DMS153 treated with DMSO at 0.1 percent for 48 hours (cell line): ENCODE measurements around the gene CLCNKB.

Experiments
- DNase-seq: peaks from one replicate; lab custom pipeline; 2025; ENCODE audit not compliant: unreplicated experiment; lab: John Stamatoyannopoulos, UW

The CLCNKB gene

DNA sequence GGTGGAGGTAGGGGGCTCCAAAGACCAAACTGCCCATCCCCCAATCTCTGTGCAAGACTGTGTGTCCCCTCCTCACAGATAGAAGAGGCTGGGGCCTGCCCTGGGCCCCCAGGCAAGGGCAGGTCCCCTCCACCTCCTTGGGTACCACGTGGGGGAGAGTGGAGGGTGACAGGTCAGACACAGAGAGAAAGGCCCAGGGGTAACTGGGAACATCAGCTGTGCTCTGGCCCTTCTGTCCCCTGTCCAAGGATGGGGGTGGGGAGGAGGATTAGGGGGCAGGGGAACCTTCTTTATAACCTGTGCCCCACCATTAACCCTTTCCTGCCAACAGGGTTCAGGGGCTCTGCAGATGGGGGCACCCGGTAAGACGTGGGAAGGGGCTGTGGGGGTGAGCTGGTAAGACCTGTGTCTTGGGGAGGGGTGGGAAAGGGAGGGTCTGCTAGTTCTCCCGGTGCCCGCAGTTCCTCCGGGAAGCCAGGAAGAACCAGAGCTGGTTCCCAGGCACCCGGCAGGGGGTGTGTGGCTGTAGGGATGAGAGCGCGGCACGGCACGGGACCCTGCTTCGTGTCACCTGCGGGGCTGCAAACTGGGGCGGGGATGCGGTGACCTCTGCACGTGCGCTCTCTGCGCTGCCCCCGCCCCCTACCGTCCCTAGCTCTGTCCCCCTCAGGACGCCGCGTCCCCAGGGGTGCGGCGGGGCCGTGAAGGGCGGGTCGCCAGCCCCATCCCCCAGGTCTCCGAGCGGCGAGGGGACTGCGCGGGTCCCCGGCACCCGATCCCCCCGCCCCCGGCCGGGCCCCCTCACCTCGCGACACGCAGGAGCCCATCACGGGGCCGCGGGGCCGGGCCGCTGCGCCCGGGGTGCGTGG lies 29.3 kb downstream of the CLCNKB start:
- no peak for DNase-seq

DNA sequence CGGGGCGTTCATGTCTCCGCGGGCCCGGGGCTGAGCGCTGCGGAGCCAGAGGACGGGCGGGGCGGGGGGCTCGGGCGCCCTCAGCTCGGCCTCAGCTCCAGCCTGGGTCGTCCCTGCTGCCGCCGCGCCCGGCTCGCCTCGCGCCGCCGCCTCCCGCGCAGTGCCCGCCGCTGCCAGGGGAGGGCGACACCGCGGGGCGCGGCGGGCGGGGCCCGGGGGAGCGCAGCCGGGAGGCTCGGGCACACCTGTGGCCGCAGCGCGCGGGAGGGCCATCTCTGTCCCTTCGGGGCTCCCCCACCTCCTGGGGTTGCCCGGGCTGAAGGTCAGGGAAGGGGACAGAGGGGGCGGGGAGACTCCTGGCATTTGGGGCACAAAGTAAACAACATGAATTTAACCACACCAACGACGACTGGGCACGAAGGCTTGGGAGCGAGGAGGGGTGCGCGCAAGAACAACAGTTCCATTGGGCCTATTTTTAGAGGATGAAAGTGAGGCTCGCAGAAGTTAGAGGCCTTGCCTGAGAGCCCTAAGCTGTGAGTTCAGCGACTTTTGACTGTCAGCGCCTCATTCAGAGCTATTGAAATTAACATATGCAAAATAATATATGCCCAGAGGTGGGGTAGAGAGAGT lies 30.0 kb downstream of the CLCNKB start, which contains the start of gene FAM131C:
Gene FAM131C (minus strand): TSS at position 162 of the 630 bp plus-strand sequence. CDS start 209 bp downstream, outside the sequence.
- DNase-seq, result no peak

DNA sequence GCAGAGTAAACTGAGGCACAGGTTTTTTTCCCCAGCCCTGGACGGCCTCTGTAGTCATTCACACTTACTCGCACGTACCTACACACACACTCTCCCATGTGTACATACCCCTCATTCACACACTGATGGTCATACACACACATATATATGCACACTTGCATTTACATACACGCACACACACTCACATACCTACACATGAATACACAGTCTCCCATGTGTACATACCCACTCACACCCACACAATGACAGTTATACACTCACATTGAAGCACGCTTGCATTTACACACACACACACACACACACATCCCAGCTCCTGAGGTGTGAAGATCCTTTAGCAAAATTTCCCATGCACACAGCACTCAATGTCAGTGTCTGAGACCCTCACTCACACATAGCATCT lies 30.6 kb downstream of the CLCNKB start:
- no peak for DNase-seq

DNA sequence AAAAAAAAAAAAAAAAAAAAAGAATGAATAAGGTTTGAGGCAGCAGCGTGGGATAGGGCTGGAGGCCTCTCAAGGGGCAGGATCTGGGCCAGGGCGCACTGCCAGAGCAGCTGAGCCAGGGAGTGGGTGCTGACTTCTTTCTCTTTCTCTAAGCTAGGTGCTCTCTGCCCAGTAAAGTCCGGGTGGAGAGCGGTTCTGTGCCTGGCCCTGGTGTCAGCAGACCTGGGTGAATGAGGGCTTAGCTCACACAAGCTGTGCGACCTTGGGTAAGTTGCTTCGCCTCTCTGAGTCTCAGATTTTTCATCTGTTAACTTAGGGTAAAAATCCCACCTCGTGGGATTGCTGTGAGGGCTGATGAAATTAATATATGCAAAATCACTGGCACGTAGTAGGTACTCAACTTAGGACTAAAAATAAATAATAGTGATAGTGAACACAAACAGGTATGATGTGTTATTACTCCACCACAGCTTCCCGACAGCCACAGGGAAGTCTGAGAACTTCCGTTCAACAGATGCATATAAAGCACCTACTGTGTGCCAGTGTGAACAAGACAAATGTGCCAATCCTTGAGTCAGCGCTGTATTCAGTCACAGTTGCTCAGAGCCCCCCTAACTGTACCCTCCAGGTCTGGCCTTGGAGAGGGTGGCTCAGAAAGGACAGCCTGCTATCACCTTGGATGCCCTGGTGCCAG lies 31.9 kb downstream of the CLCNKB start:
- DNase-seq, result no peak

DNA sequence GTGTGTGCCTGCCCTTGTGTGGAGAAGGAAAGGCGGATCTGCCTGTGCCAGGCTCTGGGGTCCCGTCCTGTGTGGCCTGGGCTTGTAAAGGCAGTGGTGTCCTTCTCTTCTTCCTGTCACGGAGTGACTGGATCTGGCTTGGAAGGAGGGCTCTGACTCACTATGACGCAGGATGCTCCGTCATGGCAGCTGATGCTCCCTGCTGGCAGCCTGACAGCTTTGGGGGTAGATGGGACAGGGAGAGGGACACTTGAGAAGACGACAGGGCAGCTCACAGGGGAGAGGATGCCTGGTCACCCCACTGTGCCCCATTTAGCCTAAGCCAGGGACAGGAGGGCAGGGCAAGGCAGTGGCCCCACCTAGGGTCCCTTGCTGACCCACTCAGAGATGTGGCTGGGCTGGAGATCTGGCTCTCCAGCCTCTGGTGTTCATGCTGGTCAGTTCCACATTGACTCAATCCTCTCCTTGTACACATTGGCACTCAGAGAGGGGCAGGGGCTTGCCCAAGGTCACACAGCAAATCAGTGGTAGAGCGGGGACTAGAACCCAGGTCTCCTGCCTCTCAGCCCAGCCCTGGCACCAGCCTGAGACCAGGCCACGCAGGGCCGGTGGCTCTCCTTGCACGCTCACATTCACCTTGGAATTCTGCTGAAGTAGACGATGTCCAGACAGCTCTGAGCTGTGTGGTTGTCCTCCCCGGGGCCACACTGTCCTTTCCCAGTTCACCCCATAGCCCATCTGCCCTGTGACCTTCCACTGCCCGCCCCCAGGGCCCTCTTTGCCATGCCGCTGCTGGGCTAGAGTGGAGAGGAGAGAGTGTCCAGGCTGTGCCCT lies 32.7 kb downstream of the CLCNKB start:
- no peak for DNase-seq

DNA sequence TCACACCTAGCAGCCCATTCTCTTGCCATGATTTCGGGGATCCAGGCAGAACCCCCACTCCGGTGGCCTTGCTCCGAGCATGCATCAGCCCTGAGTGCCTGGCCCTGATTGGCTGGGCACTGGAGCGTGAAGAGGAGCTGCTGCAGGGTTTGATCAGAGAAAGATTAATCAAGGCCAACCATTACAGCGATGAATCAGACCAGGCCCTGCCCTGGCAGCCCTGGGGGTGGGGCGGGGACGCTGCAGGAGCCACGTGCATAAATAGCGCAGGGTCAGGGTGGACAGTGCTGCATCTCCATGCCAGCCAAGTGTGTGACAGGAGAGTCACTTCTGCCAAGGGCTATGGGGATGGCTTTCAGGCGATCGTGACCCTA lies 33.3 kb downstream of the CLCNKB start:
- no peak for DNase-seq

DNA sequence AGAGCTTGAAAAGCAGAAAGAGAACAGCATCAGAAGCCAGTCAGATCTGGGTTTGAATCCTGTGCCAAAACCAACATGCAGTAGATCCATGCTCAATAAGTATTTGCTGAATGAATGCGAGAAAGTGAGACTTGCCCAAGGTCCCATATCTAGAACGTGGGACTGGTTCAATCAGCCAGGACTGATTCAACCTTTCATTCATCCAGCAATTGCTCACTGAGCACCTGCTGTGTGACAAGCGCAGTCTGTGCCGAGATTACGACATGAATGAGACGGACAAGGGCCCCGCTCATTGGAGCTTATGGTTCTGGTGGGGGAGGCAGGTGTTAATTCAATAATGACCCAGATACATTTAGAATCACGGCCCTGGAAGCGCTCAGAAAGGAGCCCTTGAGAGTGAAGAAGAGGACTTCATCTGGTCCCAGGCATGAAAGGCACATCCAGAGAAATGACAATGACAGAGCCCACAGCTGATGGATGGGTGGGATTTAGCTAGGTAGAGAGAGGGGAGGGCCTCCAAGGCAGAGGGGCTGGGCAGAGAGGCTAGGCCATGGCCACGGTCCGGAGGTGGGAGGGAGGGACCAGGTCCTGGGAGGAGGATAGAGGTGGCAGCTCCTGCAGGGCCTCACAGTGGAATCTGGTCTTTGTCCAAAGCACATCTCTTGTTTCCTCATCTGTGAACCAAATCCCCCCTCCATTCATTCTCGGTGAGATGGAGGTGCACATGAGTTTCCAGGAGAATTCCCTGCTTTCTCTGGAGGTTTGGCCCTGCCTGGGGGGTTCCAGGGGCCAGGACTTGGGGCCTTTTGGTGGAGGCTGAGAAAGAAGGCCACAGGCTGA lies 34.0 kb downstream of the CLCNKB start:
- no peak for DNase-seq

DNA sequence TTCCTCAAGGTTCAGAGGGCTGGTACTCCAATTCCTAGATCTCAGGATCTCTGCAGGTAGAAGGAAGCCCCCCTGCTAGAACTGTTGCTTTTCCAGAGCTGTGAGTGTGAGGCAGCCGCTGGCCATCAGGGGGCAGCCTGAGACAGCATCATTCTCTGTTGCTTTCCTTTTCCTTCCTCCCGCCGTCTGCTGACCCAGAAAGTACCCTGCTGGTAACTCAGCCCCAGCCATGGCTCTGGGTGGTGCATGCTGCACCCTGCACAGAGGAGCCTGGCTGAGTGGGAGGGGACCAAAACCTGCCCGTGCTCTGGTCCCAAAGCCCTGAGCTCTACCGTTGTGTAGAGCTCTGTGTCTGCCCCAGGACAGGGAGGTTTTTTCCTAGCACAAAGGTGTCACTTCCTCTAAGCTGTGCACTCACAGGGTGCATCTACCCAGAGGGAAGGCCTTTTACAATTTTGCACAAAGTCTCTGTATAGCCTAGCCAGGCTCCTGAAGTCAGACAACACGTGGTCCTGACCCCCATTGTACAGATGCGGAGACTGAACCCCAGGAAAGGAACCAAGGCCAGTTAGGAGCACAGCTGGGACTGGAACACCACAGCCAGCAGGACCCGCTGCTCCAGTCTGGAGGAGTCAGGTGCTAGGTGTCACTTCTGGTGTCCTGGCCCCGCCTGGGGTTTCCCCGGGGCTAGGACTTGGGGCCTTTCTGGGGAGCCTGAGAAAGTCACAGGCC lies 35.5 kb downstream of the CLCNKB start:
- peak; percentile 50 for DNase-seq

DNA sequence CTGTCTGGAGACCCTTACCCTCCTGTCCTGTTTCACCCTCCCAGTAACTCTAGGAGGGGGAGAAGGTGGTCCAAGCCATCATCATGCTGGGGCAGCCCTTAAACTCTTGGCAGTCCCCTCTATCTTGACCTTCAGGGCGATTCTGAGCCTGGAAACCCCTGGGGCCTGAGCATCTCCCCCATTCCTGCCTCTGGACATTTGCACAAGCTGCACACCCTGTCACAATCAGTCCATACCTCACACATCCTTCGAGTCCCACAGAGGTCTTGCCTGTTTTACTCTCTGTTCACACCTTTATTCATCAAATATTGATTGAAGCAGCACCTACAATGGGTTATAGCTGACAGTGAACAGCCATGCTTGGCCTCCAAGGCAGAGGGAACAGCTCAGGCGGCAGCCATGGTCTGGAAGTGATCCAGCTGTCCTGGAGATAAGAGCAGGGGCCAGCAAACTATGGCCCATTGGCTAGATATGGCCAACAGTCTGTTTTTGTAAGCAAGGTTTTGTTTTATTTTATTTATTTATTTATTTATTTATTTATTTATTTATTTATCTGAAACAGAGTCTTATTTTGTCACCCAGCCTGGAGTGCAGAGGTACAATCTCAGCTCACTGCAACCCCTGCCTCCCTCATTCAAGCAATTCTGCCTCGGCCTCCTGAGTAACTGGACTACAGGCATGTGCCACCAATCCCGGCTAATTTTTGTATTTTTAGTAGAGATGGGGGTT lies 37.0 kb downstream of the CLCNKB start:
- no peak for DNase-seq

DNA sequence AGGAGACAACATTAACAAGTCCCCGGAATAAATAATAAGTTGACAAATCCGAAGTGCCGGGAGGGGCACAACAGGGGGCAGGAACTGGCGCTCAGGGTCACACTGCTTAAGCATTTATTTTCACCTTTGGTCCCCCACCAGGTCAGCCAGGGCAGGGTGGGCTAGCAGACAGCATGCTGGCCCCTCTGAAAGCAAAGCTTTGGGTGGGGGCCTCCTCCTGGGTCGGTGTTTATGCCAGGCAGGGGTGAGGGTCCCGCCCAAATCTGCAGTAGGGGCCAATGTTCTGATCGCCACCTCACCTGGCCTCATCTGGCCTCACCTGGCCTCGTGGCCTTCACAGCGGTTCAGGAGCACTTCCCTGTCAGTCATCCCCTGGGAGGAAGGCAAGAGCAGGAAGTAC lies 38.1 kb downstream of the CLCNKB start:
- DNase-seq, result no peak

DNA sequence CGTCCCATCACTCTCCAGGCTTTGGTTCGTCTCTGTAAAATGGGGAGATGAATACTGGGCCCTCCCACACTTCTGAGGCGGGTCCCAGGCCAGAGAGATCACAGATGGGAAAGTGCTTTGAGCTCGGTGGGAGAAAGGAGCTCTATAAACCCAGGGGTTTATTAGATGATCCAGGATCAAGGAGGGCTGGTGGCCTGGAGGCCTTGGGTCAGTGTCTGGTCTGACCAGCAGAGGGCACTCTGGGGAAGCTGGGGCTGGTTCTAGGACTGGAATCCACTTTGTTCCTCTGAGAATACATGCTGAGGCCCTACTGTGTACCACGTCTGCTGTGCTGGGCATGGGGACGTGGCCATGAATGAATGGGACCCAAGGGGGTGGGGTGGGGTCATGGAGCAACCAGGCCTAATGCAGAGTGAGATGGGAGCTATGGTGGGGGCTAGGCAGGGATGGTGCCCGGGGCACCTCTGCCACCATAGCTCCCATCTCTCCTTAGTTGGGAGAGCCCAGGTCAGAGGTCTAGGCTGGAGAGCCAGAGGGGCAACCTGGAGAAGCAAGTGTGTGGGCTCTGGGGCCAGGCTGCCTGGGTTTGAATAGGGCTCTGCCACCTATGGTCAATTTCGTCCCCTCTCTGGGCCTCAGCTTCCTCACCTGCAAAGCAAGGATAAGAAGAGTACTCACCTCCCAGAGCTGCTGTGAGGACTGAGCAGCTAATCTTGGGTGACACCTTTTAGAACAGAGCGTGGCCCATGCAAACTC lies 38.9 kb downstream of the CLCNKB start:
- peak; percentile 27 for DNase-seq

DNA sequence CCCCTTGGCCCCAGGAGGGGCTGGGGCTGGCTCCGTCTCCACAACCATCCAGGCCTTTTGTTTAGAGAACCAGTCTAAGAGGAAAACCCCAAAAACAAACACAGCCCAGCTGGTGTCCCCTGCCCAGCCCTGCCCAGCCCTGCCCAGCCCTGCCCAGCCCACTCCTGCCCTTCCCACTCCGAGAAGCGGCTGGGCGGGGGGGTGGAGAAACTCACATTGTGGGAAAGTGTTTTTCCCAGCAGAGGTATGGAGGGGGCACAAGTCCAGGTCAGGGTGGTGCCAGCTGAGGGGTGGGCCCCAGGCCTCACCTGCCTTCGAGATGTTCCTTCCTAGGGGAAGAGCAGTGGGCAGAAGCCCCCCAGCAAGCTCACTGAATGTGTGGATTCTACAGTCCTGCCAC lies 39.9 kb downstream of the CLCNKB start:
- DNase-seq, result no peak

DNA sequence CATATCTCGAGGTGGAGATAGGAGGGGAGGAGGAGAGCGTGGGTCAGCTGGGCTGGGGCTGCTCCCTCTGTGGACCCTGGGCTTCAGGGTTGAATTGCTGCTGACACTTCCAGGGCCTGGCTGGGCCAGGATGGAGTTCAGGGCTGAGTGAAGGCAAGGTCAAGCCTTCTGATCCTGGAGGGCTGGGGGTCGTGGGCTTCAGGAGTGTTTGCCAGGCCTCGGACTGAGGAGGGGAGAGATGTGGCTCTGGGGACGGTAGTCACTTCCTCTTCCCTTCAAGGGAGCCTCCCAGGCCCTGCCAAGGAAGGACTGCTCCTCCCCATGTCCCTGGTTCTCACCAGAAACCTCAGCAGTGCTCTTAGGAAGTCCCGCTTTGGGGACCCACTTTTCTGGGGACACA lies 41.9 kb downstream of the CLCNKB start:
- DNase-seq, result no peak

DNA sequence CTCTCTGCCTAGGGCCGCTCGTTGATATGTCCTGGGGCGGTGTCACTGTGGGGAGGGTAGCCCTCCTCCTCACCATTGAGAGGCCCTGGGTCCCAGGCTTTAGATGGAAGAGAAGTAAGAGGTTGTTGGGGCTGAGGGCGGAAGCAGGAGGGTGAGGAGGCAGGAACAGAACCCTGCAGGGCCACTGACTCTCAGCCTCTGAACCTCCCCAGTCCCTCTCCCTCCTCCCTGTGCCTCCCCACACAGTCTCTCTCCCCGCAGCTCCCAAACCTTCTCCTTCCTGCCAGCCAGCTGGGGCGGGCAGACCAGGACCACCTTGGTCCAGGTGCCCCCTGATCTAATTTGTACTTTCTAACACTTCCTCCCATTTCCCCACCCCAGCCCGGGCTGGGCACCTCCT lies 44.2 kb downstream of the CLCNKB start:
- no peak for DNase-seq

DNA sequence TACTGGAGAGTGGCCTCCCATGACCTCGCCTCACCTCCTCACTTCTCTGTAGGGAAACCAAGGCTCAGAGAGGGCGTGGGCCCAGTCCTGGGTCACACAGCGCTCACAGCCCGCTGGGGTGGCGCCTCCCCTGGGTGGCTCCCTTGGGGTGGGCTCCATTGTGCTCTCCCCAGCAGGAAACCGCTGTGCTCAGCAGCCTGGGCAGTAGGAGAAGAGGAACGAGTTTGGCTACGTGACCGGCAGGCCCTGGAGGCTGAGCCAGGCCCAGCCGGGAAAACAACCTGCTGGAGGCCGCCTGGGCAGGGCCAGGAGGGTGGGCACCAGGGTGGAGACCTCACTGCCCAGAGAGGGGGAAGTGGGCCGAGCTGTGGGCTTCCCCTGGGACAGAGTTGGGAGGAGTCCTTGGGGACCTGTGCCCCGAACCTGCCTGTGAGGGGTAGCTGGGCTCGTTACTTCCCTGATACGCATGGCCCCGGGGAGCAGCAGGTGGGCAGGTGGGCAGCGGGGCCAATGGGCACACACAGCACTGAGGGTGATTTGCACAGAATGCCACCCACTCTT lies 44.8 kb downstream of the CLCNKB start:
- no peak for DNase-seq

DNA sequence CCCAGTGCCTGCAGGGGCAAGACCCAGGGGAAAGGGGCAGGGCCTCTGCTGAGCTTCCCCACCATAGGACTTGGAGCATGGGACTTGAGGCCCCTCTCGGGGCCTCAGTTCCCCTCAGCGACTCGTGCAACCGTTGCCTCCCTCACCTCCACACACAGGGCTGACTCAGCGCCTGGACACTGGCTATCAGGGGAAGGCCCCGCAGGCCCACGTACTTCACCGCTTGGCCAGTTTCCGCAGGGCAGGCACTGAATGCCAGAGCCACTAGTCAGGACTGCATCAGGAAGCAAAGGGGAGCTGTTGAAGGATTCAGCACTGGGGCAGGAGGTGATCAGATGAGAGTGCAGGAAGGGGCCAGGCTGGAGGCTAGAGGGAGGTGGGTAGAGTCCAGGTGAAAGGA lies 45.4 kb downstream of the CLCNKB start:
- no peak for DNase-seq

DNA sequence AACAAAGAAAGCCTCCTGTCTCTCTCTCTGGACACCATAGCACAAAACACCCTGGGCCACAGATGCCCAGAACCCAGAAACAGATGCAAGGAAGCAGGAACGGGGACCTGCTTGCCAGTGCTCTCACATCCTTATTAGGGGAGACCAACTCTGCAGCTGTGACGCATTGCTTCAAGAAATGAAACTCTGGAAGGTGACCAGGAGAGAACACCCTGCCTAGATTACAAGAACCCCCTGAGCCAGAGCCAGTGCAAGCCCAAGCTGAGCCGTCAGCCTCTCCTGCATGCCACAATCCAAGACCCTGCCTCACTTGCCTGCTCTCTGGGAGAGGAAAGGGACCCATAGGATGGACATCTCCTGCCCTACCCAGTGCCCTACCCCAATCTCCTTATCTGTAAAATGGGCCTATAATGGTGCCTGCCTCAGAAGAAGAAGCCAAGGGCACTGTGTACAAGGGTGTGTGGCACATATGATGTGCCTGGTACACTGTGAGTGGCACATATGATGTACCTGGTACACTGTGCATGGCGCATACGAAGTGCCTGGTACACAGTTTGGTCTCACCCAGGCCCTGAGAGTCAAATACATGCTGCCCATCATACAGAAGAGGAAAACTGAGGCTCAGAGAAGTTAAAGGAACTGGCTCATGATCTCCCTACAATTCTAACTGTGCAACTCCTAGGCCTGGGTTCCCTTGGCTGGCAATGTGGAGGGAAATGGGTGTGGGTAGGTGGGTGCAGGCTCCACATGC lies 46.7 kb downstream of the CLCNKB start:
- no peak for DNase-seq
